Fibroblast of lung (primary cell): ENCODE measurements around the gene PIGN. TPM values are rescaled to one million over a fixed set of nuclear protein-coding genes. Genes with fewer than 3 reads are reported as not detected.
A peak's percentile ranks its signal among the peaks of the same experiment; 100 is the strongest.

Experiments
- DNase-seq, 2 donors: peaks; one replicate each; pipeline versions ENCODE4 v3.0.0 to v3.0.0-alpha.2; 2010; ENCODE audit warnings: low read depth in 2 of 2
- H2AFZ ChIP-seq: 2 replicates; pipeline ENCODE4 v1.5.1; 2012; ENCODE audit warnings: low read length, control low read depth, inconsistent platforms
- H3K27ac ChIP-seq: 2 replicates; pipeline ENCODE4 v1.5.1; 2011; ENCODE audit warnings: low read length, control low read depth; ENCODE audit not compliant: insufficient read depth
- H3K27me3 ChIP-seq: 2 replicates; pipeline ENCODE4 v1.5.1; 2011; ENCODE audit warnings: mild to moderate bottlenecking, low read length; ENCODE audit not compliant: control insufficient read depth, insufficient read depth
- H3K36me3 ChIP-seq: 2 replicates; pipeline ENCODE4 v1.5.1; 2011; ENCODE audit warnings: low read length; ENCODE audit not compliant: control insufficient read depth, insufficient read depth
- H3K4me1 ChIP-seq: 2 replicates; pipeline ENCODE4 v1.5.1; 2011; ENCODE audit warnings: low read length; ENCODE audit not compliant: control insufficient read depth, insufficient read depth; ENCODE audit errors: extremely low read depth
- H3K4me2 ChIP-seq: 2 replicates; pipeline ENCODE4 v1.5.1; 2011; ENCODE audit warnings: low read length, control low read depth; ENCODE audit not compliant: insufficient read depth; ENCODE audit errors: extremely low read depth
- H3K4me3 ChIP-seq, 4 experiments: fragments of 200-600 bp in 1 of 4; sonication (generic) in 1 of 4; replicated peaks in 1 of 4; 2 replicates each; pipeline ENCODE4 v1.5.1; 2011 to 2016; ENCODE audit warnings: low read length in 4 of 4, low read depth in 3 of 4, mild to moderate bottlenecking in 3 of 4, control low read depth in 2 of 4, inconsistent platforms in 1 of 4, mixed read lengths in 1 of 4; ENCODE audit not compliant: insufficient read depth in 1 of 4; ENCODE audit errors: control extremely low read depth in 1 of 4
- H3K79me2 ChIP-seq: 2 replicates; pipeline ENCODE4 v1.5.1; 2012; ENCODE audit warnings: mild to moderate bottlenecking, low read length, inconsistent platforms; ENCODE audit not compliant: control insufficient read depth, insufficient read depth
- H3K9ac ChIP-seq: 2 replicates; pipeline ENCODE4 v1.5.1; 2011; ENCODE audit warnings: mild to moderate bottlenecking, low read length, control low read depth; ENCODE audit not compliant: insufficient read depth
- H3K9me3 ChIP-seq: 2 replicates; pipeline ENCODE4 v1.5.1; 2012; ENCODE audit warnings: low read depth, low read length; ENCODE audit not compliant: control insufficient read depth, insufficient read depth
- H4K20me1 ChIP-seq: 2 replicates; pipeline ENCODE4 v1.5.1; 2011; ENCODE audit warnings: low read length; ENCODE audit not compliant: control insufficient read depth, insufficient read depth; ENCODE audit errors: extremely low read depth
- CTCF ChIP-seq, 2 donors: IDR thresholded peaks in 1 of 2; conservative IDR thresholded peaks in 1 of 2; 1 replicate in 1 of 2; 2 replicates in 1 of 2; pipeline ENCODE4 v1.5.1; 2011 to 2012; ENCODE audit warnings: low read length in 2 of 2, control low read depth in 1 of 2, inconsistent platforms in 1 of 2, low read depth in 1 of 2, mild to moderate bottlenecking in 1 of 2
- EZH2 ChIP-seq: IDR thresholded peaks from 2 replicates; pipeline ENCODE4 v1.5.1; 2012; ENCODE audit warnings: low read length, control low read depth, mild to moderate bottlenecking; ENCODE audit errors: missing control alignments
- polyA plus RNA-seq, 2 donors: library from polyadenylated mRNA; depleted of rRNA in 1 of 2; stranded (reverse) in 1 of 2; unstranded in 1 of 2; fragments of >200 nt; gene quantifications; 2 replicates each; pipeline ENCODE4 v1.2.1, GENCODE V29; 2011 to 2012; ENCODE audit warnings: missing spikeins in 1 of 2
- total RNA-seq: library from RNA; depleted of rRNA; stranded (reverse); fragments of >200 nt; gene quantifications from 2 replicates; pipeline ENCODE4 v1.2.1, GENCODE V29; 2014

The PIGN gene
- total and polyA plus RNA-seq, 2 donors (not counting 1 experiment from before 2014, with no cell fraction given), result 31.7 to 39.8 TPM

DNA sequence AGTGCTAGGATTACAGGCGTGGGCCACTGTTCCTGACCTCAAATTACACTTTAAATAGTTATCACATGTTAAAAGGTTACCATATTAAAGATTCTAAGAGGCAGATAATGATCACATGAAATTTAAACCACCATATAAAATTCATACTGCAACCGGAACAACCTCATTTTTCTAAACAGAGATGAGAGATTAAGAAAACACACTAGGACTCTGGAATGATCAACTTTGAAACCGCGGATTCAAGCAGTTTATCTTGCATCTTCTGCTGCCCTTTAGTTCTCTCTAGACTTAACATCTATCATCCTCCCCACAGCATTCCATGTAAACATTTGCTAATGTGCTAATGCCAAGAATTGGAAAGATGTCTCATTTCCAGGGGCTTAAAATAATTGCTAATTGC is 115.8 kb downstream of the PIGN start:
- Histone ChIP-seq H2AFZ (no peak overlapping the region), H3K36me3 (no peaks in the 10 kb centered on the region), H3K4me1 (no peaks in the 10 kb centered on the region), H3K9me3 (no peaks in the 10 kb centered on the region), H3K27ac (no peak overlapping the region), H3K9ac (no peak overlapping the region), H3K4me2 (no peak overlapping the region), H4K20me1 (no peaks in the 10 kb centered on the region), H3K79me2 (no peaks in the 10 kb centered on the region), H3K4me3 (no peak overlapping the region), H3K27me3 (no peaks in the 10 kb centered on the region)
- TF ChIP-seq EZH2 (no peak), CTCF (conservative IDR thresholded peaks at IDR 0.05 in 1 of 2, IDR thresholded peaks at IDR 0.05 in 1 of 2; ENCODE audit: low read depth in 1 of 2, low read length in 2 of 2) (no peak)
- DNase-seq, result peak in 1 of 2 donors; percentile 9

GRCh38 chr18:62070302-62070701 is 116.6 kb downstream of the PIGN start:
- Histone ChIP-seq H3K27me3 (no peaks in the 10 kb centered on the region), H2AFZ (no peak overlapping the region), H3K9ac (no peak overlapping the region), H3K27ac (no peak overlapping the region), H3K4me2 (no peak overlapping the region), H3K9me3 (no peaks in the 10 kb centered on the region), H3K4me1 (no peaks in the 10 kb centered on the region), H3K79me2 (no peaks in the 10 kb centered on the region), H3K4me3 (no peak overlapping the region), H3K36me3 (no peaks in the 10 kb centered on the region), H4K20me1 (no peaks in the 10 kb centered on the region)
- TF ChIP-seq CTCF (conservative IDR thresholded peaks at IDR 0.05 in 1 of 2, IDR thresholded peaks at IDR 0.05 in 1 of 2; ENCODE audit: low read depth in 1 of 2, low read length in 2 of 2) (no peak), EZH2 (no peak)
- peak in 1 of 2 donors; percentile 42 for DNase-seq

DNA sequence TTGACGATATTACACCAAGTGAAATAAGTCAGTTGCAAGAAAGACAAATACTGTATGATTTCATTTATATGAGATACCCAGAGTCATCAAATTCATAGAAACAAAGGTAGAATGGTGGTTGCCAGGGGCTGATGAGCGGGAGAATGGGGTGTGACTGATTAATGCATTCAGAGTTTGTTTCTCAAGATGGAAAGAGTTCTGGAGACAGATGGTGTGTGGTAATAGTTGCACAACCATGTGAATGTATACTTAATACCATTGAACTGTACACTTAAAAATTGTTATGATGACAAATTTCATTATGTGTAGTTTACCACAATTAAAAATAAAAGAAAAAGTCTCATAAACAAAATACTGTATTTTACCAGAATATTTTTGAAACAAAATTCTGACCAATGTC is 117.3 kb downstream of the PIGN start:
- Histone ChIP-seq H3K27me3 (no peaks in the 10 kb centered on the region), H3K9me3 (no peaks in the 10 kb centered on the region), H3K27ac (no peak overlapping the region), H3K4me3 (no peak overlapping the region), H3K36me3 (no peaks in the 10 kb centered on the region), H3K79me2 (no peaks in the 10 kb centered on the region), H3K9ac (no peak overlapping the region), H4K20me1 (no peaks in the 10 kb centered on the region), H3K4me2 (no peak overlapping the region), H2AFZ (no peak overlapping the region), H3K4me1 (no peaks in the 10 kb centered on the region)
- TF ChIP-seq EZH2, result no peak
- peak in 1 of 2 donors; percentile 78 for DNase-seq
